HG03575 (cell line): ENCODE measurements around the gene RCOR2.
A peak's percentile ranks its signal among the peaks of the same experiment; 100 is the strongest.

Experiments
- ATAC-seq: cut with Tn5 transposase; IDR thresholded peaks from one replicate; pipeline ENCODE4 v1.9.1; 2021; ENCODE audit not compliant: unreplicated experiment, insufficient number of reproducible peaks, low FRiP score; ENCODE audit errors: extremely low read depth

RCOR2 gene

GRCh38 chr11:63884196-63884932, 32.6 kb downstream of the RCOR2 start:
- ATAC-seq: no peak

GRCh38 chr11:63883791-63884190, 33.2 kb downstream of the RCOR2 start:
- no peak for ATAC-seq

GRCh38 chr11:63882555-63883242, 34.3 kb downstream of the RCOR2 start:
- ATAC-seq: no peak

DNA sequence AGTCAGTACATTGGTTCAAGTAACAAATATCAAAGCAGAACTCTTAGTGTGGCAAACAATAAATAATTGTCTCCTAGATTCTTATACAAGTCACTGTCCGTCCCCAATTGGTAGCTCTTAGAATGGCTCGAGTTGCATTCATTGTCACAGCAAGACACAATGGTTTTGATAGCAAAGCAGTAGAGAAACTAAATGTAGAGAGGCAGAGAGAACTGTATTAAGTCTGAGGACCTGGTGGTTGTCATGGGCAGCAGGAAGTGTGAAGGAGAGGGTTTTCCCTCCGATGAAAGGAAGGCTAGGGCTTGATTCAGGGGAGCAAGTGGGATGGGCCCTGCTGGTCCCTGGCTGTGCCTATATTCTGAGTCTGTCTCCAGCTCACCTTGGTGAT, 36.6 kb downstream of the RCOR2 start:
- ATAC-seq: no peak

DNA sequence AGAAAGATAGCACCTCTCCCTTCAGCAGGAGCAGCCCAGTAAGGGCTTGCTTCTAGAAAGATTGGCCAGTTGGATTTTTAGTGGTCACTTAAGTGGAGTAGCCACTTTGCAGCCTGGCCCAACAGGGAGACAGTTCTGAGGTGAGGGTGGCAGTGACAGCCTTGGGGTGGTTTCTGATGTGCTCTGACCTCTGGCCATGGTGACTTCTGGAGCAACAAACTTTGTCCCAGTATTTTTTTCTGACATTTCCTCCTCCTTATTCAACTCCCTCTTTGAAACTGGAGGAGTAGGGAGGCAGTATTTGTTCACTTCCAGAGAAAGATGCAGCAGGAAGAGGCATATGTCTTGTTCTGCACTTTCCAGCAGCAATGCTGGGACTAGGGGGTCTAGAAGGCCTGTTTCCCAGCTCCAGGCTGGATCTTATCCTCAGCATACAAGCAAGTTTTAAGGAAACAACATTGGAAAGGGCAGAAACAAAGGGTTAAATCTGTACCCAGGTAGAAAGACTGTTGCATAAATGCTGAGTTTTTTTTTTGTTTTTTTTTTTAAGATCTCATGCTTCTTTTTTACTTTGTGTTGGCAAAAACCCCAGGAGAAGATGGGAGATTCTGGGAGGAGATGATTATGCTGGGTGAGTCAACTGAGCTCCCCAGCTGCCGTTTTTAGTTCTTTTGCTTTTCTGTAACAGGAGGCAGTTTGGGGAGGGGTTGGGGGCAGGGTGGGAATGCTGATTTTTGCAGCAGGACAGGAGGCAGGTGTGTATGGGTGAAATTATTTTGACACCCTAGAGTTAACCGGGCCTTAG, 37.2 kb downstream of the RCOR2 start:
- ATAC-seq: no peak

GRCh38 chr11:63877658-63878241, 39.2 kb downstream of the RCOR2 start:
- ATAC-seq: no peak

- no peak for ATAC-seq
These were observed 40.3 kb downstream of the RCOR2 start for GRCh38 chr11:63876616-63877015.

GRCh38 chr11:63875506-63876065, 41.4 kb downstream of the RCOR2 start:
- ATAC-seq: no peak

DNA sequence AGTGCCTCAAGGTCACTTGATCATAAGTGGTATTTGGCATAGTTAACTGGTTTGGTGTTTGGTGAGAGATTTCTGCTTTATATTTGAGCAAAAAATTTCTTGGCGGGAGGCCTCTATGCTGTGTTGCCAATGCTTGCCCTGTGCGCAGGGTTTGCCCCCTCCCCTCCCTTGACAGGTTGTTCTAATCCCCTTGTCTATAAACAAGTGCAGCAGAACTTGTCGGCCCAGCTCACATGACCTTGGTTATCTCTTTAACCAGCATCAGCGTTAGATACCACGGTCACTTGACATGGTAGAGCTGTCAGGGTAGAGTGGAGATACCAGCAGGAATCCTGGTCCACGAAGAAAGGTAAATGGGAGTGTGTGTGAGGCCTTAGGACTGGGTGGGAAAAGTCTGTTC, 42.5 kb downstream of the RCOR2 start:
- ATAC-seq: no peak

- no peak for ATAC-seq
These were observed 43.7 kb downstream of the RCOR2 start for GRCh38 chr11:63873311-63873710.

GRCh38 chr11:63872800-63873197, 44.2 kb downstream of the RCOR2 start:
- ATAC-seq: no peak

DNA sequence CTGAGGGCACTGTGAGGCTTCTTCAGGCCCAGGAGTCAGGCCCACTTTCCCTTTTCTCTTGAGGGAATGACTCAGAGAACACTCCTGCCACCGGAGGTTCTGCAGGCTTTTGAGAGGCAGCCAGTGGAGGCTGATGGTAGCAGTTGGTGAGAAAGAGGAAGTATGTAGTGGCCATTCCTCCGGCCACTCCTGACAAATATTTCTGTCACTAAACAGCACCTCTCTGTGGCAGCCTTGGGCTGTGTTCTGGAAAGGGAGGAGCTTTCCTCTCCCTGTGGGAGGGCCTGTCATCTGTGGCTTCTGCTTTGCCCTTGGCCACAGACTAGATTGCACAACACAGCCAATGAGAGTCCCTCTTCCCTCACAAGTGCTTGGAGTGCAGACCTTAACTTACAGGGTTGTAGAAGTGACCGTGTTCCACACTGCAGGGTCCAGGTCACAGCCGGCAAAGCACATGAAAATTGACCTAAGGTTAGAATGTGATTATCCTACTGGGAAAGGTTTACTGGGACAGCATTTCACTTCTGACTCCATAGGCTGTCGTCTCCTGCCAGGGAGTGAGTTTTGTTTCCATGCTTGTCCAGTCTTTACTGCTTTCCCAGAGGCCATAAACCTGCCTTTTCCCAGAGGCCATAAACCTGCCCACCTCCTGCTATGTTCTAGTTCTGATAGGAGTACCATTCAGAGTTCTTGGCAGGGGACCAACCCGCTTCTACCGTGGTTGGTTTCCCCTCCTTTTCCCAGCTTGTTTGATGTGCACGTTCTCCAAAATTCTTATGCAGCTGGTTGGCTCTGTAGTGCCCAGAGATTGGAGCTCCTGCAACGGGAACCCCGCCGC, 44.8 kb downstream of the RCOR2 start:
- peak; percentile 76 for ATAC-seq

DNA sequence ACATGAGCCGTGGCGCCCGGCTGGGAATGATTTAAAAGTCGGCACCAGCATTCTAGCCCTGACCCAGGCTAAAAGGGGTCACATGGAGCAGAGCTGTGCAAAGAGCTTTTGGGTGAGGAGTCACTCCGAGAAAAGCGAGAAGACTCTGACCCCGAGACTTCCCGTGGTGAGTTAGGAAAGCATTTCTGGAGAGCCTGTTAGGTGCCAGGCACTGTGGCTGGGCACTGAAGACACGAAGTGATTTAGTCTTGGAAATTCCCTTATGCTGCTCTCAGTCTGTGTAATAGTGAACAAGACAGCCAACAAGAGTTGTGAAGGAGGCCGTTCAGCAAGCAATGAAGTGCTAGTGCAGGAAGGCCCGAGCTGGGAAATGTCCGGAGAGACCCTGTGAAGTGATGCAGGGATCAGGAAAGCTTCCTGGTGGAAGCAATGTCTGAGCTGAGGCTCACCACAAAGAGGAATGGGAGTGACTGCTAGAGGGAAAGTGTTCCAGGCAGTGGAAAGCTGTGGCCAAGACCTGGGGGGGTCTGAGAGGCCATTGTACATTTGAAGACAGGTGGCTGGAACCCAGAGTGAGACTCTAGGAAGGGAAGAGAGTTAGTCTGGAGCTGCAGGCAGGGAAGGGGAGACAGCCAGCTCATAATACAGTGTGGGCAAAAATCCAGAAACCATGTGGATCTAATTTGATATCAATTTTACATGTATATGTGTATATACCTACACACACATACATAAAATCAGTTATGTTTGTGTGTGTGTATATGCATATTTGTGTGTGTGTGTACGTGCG, 46.4 kb downstream of the RCOR2 start:
- no peak for ATAC-seq

GRCh38 chr11:63869683-63870082, 47.3 kb downstream of the RCOR2 start:
- no peak for ATAC-seq

DNA sequence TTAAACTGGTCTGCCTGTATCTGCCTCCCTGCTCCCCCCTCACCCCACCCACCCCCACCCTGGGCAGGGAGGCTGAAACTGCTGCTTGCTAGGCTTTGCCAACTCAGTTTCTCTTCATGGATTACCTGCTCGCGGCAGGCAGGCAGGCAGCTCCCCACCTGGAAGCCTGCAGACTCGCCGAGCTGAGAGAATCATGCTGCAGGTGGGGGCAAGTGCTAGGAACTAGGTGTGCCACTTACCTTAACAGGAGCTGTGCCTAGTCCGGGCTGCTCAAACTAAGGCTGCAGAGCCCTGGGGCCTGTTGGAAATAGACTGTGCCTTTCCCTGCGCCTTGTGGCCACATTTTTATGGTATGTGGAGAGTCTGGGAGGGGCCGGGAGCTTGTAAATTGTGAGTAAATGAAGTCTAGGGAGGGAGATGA, 47.8 kb downstream of the RCOR2 start:
- ATAC-seq: no peak

GRCh38 chr11:63868399-63869064, 48.4 kb downstream of the RCOR2 start:
- no peak for ATAC-seq

DNA sequence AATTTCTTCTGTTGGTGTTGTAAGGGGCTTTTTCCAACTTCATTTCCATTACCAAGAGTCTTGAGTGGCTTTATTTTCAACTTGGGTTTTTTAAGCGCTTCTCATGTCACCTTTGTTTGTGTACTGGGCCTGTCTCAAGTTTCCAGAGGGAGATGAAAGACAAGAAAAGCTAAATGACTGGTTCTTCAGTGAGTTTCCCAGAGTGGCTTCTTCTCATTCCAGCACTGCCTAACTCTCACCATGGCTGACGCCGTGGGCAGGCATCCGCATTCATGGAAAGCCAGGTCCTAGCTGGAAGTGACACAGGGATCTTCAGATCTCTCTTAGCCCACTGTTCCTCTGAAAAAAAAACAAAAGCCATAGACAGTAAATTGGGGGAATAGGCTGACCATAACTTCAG, 49.5 kb downstream of the RCOR2 start:
- no peak for ATAC-seq
